Body of pancreas (tissue), 4 donors: ENCODE data around the gene ADAM20. TPM values are rescaled to one million over a fixed set of nuclear protein-coding genes. Genes with fewer than 3 reads are reported as not detected.

Experiments used
- ATAC-seq: fragments of 150-250 bp; one replicate; pipeline ENCODE4 v1.9.1; 2016
- DNase-seq, 4 donors: peaks; one replicate each; pipeline ENCODE4 v3.0.0-alpha.2; 2019
- H3K27ac ChIP-seq, 4 donors: fragments of 200-600 bp; sonication (generic); 1 replicate in 3 of 4; 2 replicates in 1 of 4; pipeline versions ENCODE4 v1.5.1 to v1.6.1; 2016 to 2019; ENCODE audit warnings: mild to moderate bottlenecking in 1 of 4, mixed read lengths in 1 of 4, moderate library complexity in 1 of 4
- H3K27me3 ChIP-seq, 2 donors: fragments of 200-600 bp; sonication (generic); one replicate each; pipeline ENCODE4 v1.6.0; 2016; ENCODE audit warnings: mild to moderate bottlenecking in 1 of 2
- H3K36me3 ChIP-seq, 2 donors: fragments of 200-600 bp; sonication (generic); replicated peaks in 1 of 2; 2 replicates each; pipeline ENCODE4 v1.5.1; 2016; ENCODE audit warnings: low read depth in 2 of 2; ENCODE audit not compliant: insufficient read depth in 1 of 2
- H3K4me1 ChIP-seq: fragments of 200-600 bp; sonication (generic); one replicate; pipeline ENCODE4 v1.6.0; 2016
- H3K4me3 ChIP-seq, 2 donors: fragments of 200-600 bp; sonication (generic); 1 replicate in 1 of 2; 2 replicates in 1 of 2; pipeline ENCODE4 v1.5.1; 2016 to 2019
- H3K9me3 ChIP-seq, 3 donors: fragments of 200-600 bp; sonication (generic); 1 replicate in 2 of 3; 2 replicates in 1 of 3; pipeline ENCODE4 v1.5.1; 2016
- POLR2A ChIP-seq, 3 donors: fragments of 450-650 bp; IDR thresholded peaks; one replicate each; pipeline ENCODE4 v1.6.1; 2016; ENCODE audit warnings: antibody characterized with exemption in 3 of 3, mild to moderate bottlenecking in 2 of 3
- WGBS, 2 donors: methylation state at CpG; one replicate each; pipeline ENCODE4 v1.1.5; 2017; 5-methylcytosine and 5-hydroxymethylcytosine counted together
- intact Hi-C: fragments of 100-400 bp; cut with DNase I; formaldehyde crosslinking; loops from one replicate; pipeline ENCODE4 v1.15.1; 2023
- total RNA-seq, 2 donors: library from RNA; depleted of rRNA; stranded (reverse); fragments of >200 nt; gene quantifications; one replicate each; pipeline ENCODE4 v1.1.0, GENCODE V29; 2016
- TF ChIP-seq, protein P1 (sequence below), 7 experiments: fragments of 450-650 bp in 4 of 7; fragments of 200-600 bp in 3 of 7; sonication (generic) in 3 of 7; IDR thresholded peaks; one replicate each; pipeline ENCODE4 v1.5.1; 2016 to 2019; ENCODE audit warnings: antibody characterized with exemption in 7 of 7

Gene ADAM20
- total RNA-seq, 2 donors from 2014 or later = 1.3 to 3.1 TPM

DNA sequence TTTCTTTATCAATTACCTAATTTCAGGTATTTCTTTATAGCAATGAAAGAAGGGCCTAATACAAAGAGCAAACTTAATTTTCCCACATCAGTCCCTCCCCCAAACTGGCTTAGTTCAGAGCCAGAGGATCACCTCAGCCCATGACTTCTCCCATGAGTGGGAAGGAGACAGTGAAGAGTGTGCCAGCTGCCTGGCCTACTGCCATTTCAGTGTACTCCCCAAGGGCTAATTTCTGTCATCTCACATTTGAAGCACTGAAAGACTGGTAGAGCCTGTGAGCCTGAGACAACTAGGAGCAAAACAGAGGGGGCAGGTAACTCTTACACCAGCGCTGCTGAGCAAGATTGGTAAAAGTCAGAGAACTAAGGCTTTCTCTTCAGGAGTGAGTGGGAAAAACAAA is 29.1 kb upstream of the ADAM20 start:
- DNase-seq (no peak), ATAC-seq (no peak)
- TF ChIP-seq, protein P1, sequence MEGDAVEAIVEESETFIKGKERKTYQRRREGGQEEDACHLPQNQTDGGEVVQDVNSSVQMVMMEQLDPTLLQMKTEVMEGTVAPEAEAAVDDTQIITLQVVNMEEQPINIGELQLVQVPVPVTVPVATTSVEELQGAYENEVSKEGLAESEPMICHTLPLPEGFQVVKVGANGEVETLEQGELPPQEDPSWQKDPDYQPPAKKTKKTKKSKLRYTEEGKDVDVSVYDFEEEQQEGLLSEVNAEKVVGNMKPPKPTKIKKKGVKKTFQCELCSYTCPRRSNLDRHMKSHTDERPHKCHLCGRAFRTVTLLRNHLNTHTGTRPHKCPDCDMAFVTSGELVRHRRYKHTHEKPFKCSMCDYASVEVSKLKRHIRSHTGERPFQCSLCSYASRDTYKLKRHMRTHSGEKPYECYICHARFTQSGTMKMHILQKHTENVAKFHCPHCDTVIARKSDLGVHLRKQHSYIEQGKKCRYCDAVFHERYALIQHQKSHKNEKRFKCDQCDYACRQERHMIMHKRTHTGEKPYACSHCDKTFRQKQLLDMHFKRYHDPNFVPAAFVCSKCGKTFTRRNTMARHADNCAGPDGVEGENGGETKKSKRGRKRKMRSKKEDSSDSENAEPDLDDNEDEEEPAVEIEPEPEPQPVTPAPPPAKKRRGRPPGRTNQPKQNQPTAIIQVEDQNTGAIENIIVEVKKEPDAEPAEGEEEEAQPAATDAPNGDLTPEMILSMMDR (IDR thresholded peaks at IDR 0.05) = no peak
- no peak for TF ChIP-seq POLR2A (IDR thresholded peaks at IDR 0.05)
- 50 to 100% methylated on average over 1 of the region's 1 CpG for WGBS, 2 donors
- intact Hi-C loops = no loop called here
- no peaks in the 10 kb centered on the region for H3K27me3 ChIP-seq
- H3K36me3 ChIP-seq = no peaks in the 10 kb centered on the region
- no peak overlapping the region for H3K27ac ChIP-seq
- H3K4me1 ChIP-seq = no peaks in the 10 kb centered on the region
- H3K9me3 ChIP-seq = peaks cover 0 to 6% (median 0%) of the 10 kb centered on the region in 3 donors
- H3K4me3 ChIP-seq = no peak overlapping the region

DNA sequence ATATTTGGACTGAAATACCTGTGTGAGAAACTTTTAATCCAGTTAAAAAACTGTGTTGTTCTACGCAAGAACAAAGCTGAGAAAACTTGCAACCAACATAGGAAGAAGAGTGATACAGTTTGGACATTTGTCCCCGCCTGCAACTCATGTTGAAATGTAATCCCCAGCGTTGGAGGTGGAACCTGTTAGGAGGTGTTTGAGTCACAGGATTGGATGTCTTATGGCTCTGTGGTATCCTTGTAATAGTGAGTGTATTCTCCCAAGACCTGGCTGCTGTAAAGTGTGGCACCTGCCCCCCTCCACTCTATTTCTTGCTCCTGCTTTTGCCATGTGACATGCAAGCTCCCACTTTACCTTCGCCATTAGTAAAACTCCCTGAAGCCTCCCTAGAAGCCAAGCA is 28.6 kb upstream of the ADAM20 start:
- Histone ChIP-seq H3K4me1 (no peaks in the 10 kb centered on the region), H3K36me3 (no peaks in the 10 kb centered on the region), H3K27me3 (no peaks in the 10 kb centered on the region), H3K9me3 (peaks cover 0 to 6% (median 0%) of the 10 kb centered on the region in 3 donors), H3K27ac (no peak overlapping the region), H3K4me3 (no peak overlapping the region)
- ATAC-seq (no peak), DNase-seq (no peak)
- WGBS, 2 donors = 98% methylated on average over 4 of the region's 4 CpGs
- no peak for TF ChIP-seq POLR2A (IDR thresholded peaks at IDR 0.05)
- TF ChIP-seq, protein P1 (IDR thresholded peaks at IDR 0.05) = no peak
- intact Hi-C loops = no loop called here

DNA sequence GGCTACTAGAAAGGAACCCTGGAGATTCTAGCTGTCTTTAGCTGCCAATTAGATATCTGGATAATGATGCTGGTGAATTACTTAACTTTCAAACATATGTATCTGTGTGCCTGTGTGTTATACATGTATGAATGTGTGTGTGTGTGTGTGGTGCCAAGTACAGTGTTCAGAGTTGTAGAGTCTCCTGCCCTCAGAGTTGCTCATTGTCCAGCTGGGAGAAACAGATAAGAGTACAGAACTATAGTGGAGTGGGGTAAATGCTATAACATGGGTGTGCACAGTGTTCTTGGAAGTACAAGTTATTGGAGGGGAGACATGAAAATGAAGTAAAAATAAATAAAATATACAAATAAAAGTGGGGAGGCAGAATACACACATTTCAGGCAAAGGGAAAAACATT is 23.6 kb upstream of the ADAM20 start:
- intact Hi-C loops = no loop called here
- no peak for DNase-seq
- Histone ChIP-seq H3K4me1 (no peaks in the 10 kb centered on the region), H3K4me3 (no peak overlapping the region), H3K9me3 (peaks cover 0 to 6% (median 0%) of the 10 kb centered on the region in 3 donors), H3K27ac (no peak overlapping the region), H3K36me3 (no peaks in the 10 kb centered on the region), H3K27me3 (no peaks in the 10 kb centered on the region)
- TF ChIP-seq, protein P1 (IDR thresholded peaks at IDR 0.05) = no peak
- no peak for TF ChIP-seq POLR2A (IDR thresholded peaks at IDR 0.05)
- ATAC-seq = no peak

DNA sequence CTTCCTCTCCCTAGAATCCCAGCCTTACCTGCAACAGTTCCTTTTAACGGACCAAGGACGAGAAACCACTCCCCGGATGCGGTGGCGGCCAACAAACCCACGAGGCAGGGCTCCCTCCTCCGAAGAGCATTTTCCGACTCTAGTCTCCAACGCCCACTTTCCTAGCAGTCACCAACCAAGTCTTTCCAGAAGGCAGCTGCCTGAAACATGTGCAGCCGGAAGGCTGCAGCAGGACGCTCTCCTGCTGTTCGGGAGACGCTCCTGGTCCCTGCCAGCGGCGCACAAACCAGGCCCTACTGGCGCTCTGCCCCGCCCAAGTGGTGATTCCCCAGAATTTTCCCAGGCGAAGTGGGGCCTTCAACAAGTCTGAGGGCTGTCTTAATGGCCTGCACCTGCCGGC is 21.1 kb upstream of the ADAM20 start:
- DNase-seq (peak; percentile 14 to 50 (median 39)), ATAC-seq (peak; percentile 38)
- no peaks in the 10 kb centered on the region for H3K9me3 ChIP-seq
- TF ChIP-seq POLR2A (IDR thresholded peaks at IDR 0.05) = peak in 1 of 3 donors; percentile 4
- TF ChIP-seq, protein P1 (IDR thresholded peaks at IDR 0.05) = no peak
- intact Hi-C loops = no loop called here
- peak overlapping the region in 2 of 4 donors; percentile 13 to 14 for H3K27ac ChIP-seq
- 29 to 38% methylated on average over 11 to 13 of the region's 19 CpGs for WGBS, 2 donors
- H3K27me3 ChIP-seq = no peaks in the 10 kb centered on the region
- no peaks in the 10 kb centered on the region for H3K4me1 ChIP-seq
- no peaks in the 10 kb centered on the region for H3K36me3 ChIP-seq
- no peak overlapping the region for H3K4me3 ChIP-seq

DNA sequence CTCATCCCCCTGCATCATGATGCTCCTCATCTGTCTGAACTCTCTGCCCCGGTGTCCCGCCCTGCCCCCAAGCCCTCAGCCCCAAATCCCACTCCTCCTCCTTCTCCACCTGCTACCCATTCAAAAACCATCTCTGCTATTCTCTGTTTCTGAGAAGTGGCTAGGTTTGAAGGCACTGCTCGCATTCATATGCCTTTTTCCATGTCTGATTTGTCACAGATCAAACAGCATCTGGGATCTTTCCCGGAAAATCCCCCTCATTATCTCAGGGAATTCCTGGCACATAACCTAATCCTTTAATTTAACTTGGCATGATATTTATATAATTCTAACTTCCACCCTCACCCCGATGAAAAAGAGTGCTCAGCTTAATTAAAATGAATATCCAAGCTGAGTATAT is 3.3 kb upstream of the ADAM20 start:
- intact Hi-C loops = no loop called here
- Histone ChIP-seq H3K9me3 (no peaks in the 10 kb centered on the region), H3K4me3 (no peak overlapping the region), H3K27me3 (no peaks in the 10 kb centered on the region), H3K36me3 (no peaks in the 10 kb centered on the region), H3K27ac (no peak overlapping the region), H3K4me1 (no peaks in the 10 kb centered on the region)
- DNase-seq (no peak), ATAC-seq (no peak)
- TF ChIP-seq POLR2A (IDR thresholded peaks at IDR 0.05) = no peak
- TF ChIP-seq, protein P1 (IDR thresholded peaks at IDR 0.05) = no peak
- WGBS, 2 donors = 61 to 63% methylated on average over 5 of the region's 5 CpGs
